GM11168 (cell line): ENCODE measurements around the gene C17orf113.
"Not testable (repeated sequence)": the region's sequence is repeated elsewhere in the genome, so short reads cannot be mapped to it uniquely, and the experiment has no call there.

Source experiments
- in situ Hi-C: fragments of 300-500 bp; cut with MboI; formaldehyde crosslinking; loops from one replicate; pipeline ENCODE4 v1.12.0; 2022; ENCODE audit warnings: low sequenced_read_pairs; ENCODE audit not compliant: unreplicated experiment

The C17orf113 gene

DNA sequence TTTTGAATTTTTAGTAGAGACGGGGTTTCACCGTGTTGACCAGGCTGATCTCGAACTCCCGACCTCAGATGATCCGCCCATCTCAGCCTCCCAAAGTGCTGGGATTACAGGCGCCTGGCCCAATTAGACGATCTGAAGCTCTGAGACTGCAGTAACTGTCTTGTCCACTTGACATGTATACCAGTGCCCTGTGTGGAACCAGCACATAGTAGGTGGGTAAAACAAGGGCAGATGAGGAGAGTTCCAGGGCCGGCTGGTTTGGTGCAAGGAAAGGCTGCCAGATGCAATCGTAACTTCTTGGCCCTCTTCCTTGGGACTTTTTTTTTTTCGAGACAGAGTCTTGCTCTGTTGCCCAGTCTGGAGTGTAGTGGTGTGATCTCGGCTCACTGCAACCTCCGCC lies 3.1 kb downstream of the C17orf113 start:
- in situ Hi-C loops = no loop called here

DNA sequence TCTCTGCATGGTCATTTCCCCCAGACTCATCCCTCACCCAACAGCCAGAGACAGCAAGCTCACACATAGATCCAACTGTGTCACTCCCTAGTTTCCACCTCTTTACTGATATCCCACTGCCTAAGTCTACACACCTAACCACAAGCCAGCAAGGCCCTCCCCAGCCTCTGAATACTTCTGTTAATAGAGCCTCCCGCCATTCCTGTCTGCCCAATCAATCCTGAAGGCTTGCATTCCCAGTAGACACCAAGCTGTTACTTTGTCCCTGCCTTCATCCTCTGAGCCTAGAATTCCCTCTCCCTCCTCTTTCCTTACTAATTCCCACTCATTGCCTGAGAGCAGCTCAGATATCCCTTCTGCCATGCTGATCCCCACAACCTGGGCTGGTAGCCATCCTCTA lies 4.7 kb downstream of the C17orf113 start:
- in situ Hi-C loops = no loop called here

DNA sequence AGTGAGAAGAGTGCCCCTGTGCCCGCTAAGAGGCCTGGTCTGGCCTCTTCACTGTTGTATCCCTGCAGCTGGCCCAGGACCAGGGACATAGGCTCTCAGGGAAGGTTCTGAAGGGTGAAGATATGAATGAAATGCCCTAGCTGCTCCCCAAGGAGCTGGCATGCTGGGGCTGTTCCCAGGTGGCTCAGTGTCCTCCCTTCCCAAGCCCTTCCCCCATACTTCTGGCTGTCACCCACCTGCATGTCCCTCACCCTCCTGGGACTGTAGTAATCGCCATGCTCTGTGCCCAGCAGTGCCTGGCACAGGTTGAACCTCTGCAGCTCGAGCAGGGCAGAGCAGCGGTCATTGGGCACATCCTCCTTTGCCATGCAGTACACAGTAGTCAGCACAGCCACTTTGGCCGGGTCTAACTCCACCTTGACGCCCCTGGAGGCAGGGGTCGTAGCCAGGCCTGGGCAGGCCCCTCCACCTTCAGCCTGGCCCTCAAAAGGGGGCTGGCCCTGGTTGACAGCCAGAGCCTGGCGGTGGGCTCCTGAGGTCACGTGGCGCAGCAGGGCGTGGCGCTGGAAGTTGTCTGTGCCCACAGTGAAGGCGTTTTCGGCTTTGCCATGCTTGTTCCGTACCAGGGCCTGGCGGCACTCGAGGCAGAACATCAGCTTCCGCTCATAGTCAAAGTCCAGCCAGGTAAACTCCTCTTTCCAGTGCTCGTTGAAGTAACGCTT lies 7.6 kb downstream of the C17orf113 start:
- in situ Hi-C loops = no loop called here

DNA sequence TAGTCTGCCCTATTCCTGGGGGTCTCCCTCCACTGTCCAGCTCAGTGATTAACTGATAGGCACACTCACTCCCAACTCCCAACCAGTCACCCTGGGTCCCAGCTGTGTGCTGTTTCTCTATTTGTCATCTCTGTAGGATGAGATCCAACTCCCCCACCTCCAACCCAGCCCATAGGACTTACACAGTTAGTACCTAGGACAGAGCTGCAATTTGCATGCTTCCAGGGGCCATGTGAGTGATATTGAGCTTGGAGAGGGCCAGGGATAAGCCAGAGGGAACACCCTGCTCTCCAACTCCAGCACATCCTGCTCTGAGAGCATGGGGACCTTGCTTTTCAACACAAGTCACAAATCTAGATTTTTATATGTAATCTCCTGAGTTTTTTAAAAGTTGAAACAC lies 8.8 kb downstream of the C17orf113 start:
- in situ Hi-C loops = no loop called here

DNA sequence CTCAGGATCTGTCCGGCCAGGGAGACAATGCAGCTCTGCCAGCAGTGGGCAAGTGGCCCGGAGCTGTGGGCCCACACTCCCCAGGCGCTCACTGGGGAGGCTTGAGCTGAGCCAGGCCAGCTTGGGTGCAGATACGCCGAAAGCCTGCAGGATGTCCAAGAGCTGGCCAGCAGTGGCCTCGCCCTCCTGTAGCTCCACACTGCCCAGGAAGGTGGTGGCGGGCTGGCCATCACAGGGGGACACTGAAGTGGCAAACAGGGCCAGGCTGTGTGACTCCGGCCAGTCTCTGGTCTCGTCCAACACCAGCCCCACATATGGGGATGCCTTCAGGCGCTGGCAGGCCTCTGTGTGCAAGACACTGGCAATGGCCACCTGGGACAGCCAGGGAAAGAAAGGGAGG lies 9.6 kb downstream of the C17orf113 start:
- in situ Hi-C loops = no loop called here

DNA sequence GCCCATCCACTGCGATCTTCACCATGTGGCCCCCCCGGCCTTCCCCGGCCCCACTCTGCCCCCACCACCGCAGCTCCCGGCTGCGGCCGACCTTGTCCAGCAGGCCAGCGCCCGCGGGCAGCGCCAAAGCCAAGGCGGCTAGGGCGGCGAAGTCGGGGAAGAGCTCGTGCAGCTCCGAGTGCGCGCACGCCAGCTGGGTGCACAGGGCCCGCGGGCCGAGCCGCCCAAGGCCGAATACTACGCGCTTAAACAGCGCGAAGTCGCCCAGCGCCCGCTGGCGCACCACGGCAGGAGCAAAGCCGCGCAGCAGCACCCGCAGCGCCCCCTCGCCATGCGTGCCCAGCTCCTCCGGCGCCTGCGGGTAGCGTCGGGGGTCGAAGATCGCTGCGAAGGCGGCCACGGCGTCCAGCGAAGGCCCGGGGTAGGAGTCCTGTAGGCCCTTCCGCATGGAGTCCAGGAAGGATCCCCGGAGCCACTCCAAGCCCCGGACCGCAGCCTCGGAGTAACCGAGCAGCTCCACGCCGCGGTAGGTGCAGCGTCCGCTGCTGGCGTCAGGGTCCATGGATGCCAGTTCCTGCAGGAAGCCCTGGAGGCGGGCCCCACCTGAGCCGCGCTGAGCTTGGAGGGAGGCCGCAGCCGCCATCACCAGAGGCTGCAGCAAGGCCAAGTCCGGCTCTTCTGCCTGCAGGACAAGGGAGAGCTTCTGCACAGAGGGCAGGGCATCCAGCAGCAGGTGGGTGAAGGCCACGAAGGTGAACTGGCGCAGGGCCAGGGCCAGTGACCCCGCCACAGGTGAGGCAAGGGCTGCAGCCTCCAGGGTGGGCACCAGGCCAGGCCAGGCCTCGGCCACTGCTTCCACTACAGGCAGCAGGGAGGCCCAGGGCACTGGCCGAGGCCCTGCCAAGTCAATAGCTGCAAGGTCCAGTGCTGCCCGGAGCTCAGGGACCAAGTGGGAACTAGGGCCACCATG lies 10.3 kb downstream of the C17orf113 start:
- in situ Hi-C loops = no loop called here

DNA sequence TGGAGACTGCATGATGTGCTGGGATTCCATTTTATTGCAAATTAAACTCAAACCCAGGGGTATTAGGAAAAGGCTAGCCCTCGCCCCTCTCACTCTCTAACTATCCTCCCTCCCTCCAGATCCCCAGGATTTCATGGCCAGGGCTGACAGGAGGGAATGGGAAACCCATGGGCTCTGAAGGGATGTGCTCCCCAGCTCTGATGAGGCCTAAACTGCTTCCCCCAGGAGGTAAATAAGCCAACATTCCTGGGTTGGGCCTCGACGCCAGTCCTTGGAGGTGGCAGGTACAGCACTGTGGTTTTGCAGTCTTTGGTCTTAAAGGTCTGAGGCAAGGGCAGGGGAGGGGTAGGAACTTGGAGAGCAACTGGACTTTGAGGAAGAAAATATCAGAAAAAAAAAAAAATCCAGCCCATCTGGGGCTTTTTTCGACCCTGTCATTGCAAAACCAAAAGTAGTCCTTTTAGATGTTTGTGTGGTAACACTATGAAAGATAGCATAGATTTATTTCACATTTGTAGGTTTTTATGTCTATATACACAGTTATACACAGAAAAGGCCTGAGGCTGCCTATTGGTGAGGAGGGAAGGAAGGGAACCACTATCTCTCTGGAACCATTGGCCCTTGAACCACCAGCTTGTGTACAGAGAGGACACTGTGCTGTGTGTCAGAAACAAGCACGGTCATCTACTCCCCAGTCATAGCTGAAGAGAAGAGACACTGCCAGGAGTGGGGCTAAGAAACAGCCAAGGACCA lies 12.0 kb downstream of the C17orf113 start:
- in situ Hi-C loops = no loop called here

DNA sequence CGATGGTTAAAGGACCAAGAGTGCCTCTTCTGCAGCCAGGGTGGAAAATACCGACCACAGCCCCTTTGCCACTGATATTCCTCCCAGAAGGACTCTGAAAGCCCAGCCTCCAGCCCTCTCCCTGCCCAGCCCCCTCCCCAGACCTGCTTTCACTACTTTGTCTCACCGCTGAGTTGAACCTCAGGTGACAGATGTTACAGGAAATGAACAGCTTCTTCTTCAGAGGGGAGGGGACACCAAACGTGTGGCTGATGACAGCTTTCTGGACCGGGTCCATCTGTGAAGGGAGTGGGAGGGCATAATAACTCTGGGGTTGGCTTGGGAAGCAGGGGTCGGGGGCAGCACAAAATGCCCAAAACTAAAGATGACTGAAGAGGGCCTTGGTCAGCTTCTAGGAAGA lies 16.3 kb downstream of the C17orf113 start:
- in situ Hi-C loops = loop anchor here (5.0 kb wide), 1 partner anchor 78 kb away; the partner anchor contains the start of gene DHX58

DNA sequence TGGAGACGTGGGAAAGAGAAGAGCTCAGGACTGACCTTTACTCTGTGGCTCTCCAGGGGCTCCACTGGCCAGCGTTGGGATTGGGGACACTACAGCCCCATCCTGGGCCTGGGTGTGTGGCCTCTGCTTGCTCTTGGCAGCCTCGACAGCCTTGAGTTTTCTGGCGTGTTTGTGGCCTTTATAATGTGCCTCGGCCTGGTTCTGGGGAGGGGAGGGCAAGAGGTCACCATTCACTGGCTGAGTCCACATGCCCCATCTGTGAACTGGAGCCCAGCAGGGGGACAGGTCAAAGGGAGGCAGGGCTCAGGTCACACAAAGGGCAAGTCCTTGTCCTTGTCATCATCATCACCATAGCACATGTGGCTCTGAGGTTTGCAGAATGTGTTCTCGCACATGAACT lies 18.8 kb downstream of the C17orf113 start:
- in situ Hi-C loops = loop anchor here (5.0 kb wide), 1 partner anchor 81 kb away; the partner anchor contains the start of gene DHX58

DNA sequence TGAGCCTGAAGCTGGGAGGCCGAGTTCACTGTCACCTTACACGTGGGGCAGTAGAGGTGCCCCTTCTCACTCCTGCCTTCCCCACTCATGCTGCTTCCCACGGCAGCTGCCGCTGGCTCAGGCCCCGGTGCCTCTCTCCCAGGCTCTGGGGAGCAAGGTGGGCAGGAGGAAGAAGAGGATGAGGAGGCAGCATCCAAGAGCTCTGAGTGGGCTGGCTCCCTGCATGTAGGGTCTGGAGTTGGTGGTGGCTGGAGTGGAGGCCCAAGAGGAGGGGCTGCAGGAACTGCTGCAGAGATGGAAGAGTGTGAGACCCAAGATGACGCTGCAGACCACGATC lies 21.6 kb downstream of the C17orf113 start:
- in situ Hi-C loops = no loop called here

DNA sequence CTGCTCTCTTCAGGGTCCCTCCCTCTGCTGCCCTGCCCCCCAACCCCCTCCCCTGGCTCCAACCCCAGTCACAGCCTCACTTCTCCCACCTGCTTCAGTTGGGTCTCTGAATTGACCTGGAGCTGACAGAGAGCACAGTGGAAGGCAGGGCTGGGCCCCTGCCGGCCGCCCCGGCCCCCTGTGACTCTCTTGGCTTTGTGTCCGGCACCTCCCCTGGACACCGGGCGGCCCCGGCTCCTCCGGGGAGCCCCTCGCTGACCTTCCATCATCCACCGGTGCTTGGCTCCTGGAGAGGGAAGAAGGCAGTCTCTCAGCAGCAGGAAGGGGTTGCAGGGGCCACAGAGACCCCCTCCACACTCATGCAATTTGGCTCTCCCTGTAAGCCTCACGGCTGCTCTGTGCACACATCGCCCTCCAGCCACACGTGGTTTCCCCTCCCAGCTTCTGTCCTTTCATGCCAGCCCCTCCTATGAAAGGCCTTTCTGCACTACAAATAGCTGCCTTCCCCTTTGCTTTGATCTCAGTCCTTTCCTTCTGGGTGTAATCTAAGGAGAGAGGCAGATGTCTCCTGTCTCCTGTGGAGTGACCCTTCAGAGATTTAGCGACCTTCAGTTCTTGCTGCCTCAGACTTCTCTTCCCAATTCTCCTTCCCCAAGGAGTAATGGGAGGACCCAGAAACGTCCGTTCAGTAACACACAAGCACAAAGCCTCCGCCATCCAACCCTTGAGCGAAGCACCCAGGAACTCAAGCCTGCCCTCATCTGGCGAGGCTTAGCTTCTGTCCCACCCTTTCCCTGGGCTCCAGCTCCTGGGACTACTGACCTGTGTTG lies 22.2 kb downstream of the C17orf113 start:
- in situ Hi-C loops = no loop called here

DNA sequence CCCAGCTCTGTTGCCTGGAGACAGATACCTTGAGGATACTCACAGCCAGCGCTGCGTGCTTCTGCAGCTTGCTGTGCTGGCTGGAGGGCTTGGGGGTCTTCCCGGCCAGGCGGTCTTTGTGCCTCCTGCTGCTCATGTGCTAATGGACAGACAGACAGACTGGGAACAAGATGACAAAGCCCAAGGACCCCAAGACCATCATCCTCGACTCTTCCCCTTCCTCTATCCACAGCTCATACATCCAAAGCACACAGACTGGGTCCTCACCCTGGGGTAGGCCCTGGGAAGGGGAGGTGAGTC lies 22.9 kb downstream of the C17orf113 start:
- in situ Hi-C loops = no loop called here

DNA sequence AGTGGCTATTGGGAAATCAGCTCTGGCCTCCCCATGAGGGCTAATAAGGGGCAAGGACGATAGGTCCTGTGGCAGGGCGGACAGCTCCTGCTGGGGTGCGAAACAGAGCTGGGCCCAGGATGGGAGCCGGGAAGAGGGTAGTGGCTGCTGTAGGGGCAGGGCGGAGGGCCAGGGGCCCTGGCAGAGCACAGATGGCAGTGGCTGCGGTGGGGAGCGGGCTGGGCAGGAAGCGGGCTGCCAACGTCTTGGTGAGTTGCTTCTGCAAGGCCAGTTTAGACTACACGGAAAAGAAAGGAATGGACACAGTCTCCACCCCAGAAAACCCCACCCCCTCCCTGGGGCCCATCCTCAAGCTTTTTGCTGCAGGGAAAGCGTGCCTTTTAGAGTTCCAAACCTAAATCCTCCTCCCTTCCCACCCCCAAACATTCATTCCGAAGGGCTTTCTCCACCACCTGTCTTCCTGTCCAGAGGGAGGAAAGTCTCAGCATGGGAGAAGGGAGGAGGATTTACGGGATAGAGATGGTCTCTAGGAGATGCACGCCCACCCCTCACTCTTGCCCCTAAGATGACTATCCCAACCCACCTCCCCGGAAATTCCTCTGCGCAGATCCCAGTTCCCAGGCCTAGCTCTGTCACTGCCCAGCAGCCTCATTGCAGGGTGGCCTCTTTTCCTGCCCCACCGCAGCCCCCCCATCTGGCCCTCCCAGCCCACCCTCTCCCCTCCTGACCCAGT lies 23.4 kb downstream of the C17orf113 start:
- in situ Hi-C loops = no loop called here

DNA sequence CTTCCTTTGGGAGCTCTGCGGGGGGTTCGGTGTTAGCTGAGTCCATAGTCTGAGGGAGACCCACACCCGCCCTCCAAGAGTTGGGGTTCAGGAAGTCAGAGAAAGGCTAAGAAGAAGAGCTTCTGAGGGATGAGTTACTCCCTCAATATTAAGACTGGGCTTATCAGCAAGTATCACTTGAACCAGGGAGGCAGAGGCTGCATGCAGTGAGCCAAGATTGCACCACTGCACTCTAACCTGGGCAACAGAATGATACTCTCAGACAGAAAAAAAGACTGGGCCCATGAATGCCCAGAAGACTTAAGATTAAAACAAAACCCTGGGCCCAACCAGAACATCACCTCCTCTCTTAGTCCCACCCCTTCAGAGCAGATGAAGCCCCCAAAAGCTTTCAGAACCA lies 24.5 kb downstream of the C17orf113 start:
- in situ Hi-C loops = no loop called here

DNA sequence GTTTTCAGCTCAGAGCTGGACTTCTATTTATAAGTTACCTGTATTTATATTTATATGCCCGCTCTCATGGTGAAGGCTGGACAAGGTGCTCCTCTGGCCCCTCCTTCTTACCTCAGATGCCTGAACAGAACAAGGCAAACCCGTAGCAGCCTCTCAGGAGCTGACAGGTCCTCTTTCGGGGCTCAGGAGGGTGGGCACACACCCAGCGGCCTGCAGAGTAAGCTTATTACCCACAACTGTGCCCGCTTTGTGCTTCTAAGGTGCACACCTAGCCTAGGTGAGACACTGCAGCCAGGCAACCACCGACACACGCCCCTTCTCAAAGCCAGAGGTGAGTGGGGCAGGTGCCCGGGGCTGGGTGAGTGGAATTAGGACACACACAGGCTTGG lies 25.2 kb downstream of the C17orf113 start:
- in situ Hi-C loops = no loop called here

DNA sequence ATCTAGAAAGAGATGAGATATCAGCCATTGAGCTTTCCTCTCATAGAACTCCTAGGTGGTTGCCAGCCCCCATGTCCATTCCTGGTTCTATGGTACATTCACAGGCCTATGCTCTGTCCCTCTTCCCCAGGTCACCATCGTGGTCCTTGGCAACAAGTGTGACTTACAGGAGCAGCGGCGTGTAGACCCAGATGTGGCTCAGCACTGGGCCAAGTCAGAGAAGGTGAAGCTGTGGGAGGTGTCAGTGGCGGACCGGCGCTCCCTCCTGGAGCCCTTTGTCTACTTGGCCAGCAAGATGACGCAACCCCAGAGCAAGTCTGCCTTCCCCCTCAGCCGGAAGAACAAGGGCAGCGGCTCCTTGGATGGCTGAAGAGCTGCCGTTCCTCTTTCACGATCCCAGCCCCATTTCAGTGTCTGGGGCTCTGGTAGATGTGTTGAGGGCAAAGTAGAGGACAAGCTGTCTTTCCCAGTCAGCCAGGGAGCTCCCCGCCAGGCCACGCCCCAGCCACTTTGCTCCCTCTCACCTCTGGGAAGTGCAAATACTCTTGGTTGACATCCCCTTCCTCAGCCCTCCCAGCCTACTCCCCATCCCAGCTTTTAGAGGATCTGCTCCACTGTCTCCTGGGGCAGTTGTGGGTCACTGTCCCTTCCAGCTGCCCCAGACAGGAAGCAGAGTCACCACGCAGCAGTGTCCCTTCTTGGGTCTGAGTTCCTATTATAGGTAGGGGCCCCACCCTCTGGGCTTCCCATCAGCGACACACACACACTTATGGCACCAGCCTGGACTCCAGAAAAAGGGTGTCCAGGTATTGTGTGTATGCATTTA lies 26.7 kb downstream of the C17orf113 start:
- in situ Hi-C loops = no loop called here

DNA sequence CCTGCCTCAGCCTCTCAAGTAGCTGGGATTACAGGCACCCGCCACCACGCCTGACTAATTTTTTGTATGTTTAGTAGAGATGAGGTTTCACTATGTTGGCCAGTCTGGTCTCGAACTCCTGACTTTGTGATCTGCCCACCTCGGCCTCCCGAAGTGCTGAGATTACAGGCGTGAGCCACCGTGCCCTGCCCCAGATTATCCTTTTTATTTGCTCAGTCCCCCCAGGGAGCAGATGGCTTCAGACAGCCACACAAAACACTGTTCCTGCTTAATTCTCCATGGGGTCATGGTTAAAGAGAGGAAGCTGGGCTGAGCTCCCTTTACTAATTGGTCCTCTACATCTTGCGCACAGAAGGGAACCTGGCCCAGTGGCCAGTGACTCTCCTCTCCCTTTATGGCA lies 29.6 kb downstream of the C17orf113 start:
- in situ Hi-C loops = not testable (repeated sequence)

DNA sequence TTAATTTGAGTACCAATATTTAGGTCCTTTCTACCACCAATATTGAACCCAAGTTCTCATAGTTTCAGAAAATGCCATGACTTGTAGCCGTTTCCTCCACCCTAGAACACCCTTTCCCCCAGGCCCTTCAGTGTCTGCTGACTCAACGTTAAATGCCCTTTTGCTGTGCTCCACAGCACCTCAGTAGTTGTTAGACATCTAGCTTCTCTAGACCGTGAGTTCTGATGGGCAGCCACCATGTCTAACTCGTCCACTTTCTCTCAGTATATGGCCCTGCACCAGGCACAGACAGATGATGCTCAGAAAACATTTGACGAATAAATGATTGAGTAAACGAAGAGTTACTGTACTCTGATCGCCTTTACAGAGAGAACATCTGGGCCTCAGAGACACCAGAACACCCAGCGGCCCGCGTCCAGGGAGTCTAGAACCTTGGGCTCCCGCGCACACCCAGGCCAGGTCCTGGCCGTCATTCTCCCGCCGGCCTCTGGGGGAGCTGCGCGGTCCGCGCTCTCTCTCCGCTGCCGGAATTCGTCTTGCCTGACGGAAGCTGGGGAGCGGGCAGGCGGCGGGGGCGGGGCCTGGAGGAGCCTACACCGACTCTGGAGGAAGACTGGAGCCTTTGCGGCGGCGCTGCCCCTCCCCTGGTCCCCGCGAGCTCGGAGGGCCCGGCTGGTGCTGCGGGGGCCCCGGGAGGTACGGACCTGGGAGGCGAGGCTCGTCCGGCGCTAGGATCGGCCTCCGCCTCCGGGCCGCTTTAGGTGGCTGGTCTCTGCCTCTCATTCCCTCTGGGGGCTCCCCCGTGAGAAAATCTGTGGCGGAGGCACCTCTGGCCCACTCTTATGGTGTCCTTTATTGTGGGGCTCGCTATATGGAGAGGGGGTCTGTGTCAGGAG lies 30.6 kb downstream of the C17orf113 start, which contains the start of gene NKIRAS2:
Gene NKIRAS2, plus strand, starts transcription at position 582 of the 896 bp plus-strand sequence. CDS start 1,488 bp downstream, outside the sequence.
- in situ Hi-C loops = no loop called here
